A549 (cell line): ENCODE results near the gene OPRD1. TPM values are rescaled to one million over a fixed set of nuclear protein-coding genes. Genes with fewer than 3 reads are reported as not detected.

ENCODE experiments used
- ATAC-seq, 2 experiments: fragments of 200-7000 bp in 1 of 2; fragments of >200 bp in 1 of 2; cut with Nextera tagmentation in 1 of 2; cut with Tn5 transposase in 1 of 2; 3 replicates each; pipeline versions ENCODE4 v1.8.0 to v1.9.1; 2018 to 2020; ENCODE audit warnings: mild to moderate bottlenecking in 1 of 2, moderate library complexity in 1 of 2
- CTCF ChIA-PET: fragments of 300-600 bp; sonication (Branson Sonifier 250); formaldehyde crosslinking; extraction: SDS; loops from one replicate; lab custom pipeline; 2021; ENCODE audit warnings: antibody characterized with exemption, inconsistent platforms; lab: Yijun Ruan, JAX
- POLR2A ChIA-PET: fragments of 350-600 bp; formaldehyde crosslinking; extraction: SDS; loops from one replicate; lab custom pipeline; 2021; ENCODE audit warnings: antibody characterized with exemption, inconsistent platforms; lab: Yijun Ruan, JAX
- DNase-seq, 2 experiments: peaks; one replicate each; pipeline versions ENCODE4 v3.0.0 to v3.0.0-alpha.2; 2011 to 2016; ENCODE audit warnings: low read depth in 1 of 2, low spot score in 1 of 2
- FAIRE-seq: peaks from 2 replicates; lab custom pipeline; 2011; peaks lifted over from hg19 to GRCh38; lab: Jason Lieb, UNC
- H3K27ac ChIP-seq, 2 experiments: fragments of >200 bp; sonication (Bioruptor Twin); formaldehyde crosslinking; 3 replicates each; pipeline ENCODE4 v1.5.1; 2016 to 2017
- H3K4me1 ChIP-seq: fragments of >200 bp; sonication (Bioruptor Twin); formaldehyde crosslinking; 3 replicates; pipeline ENCODE4 v1.6.1; 2016
- H3K4me2 ChIP-seq: fragments of >200 bp; sonication (Bioruptor Twin); formaldehyde crosslinking; 3 replicates; pipeline ENCODE4 v1.6.1; 2016
- H3K4me3 ChIP-seq: fragments of >200 bp; sonication (Bioruptor Twin); formaldehyde crosslinking; 3 replicates; pipeline ENCODE4 v1.5.1; 2016
- H3K9me3 ChIP-seq: fragments of >200 bp; sonication (Bioruptor Twin); formaldehyde crosslinking; 3 replicates; pipeline ENCODE4 v1.6.1; 2016
- BHLHE40 ChIP-seq: IDR thresholded peaks from 2 replicates; pipeline ENCODE4 v1.6.1; 2012; ENCODE audit warnings: low read depth, low read length, inconsistent platforms
- CEBPB ChIP-seq, 2 experiments: fragments of >200 bp in 1 of 2; sonication (Bioruptor Twin) in 1 of 2; formaldehyde crosslinking in 1 of 2; IDR thresholded peaks; 2 replicates each; pipeline ENCODE4 v1.6.1; 2012 to 2016
- EHMT2 ChIP-seq: fragments of 200-600 bp; sonication (generic); IDR thresholded peaks from 2 replicates; pipeline ENCODE4 v1.6.1; 2016; ENCODE audit warnings: antibody characterized with exemption, low read depth, mild to moderate bottlenecking, moderate library complexity
- EP300 ChIP-seq, 2 experiments: fragments of >200 bp; sonication (Bioruptor Twin); formaldehyde crosslinking; IDR thresholded peaks; 2 replicates in 1 of 2; 3 replicates in 1 of 2; pipeline ENCODE4 v1.6.1; 2016 to 2017
- FOSL2 ChIP-seq, 2 experiments: fragments of 450-650 bp in 1 of 2; fragments of >200 bp in 1 of 2; sonication (Bioruptor Twin) in 1 of 2; formaldehyde crosslinking; IDR thresholded peaks; 2 replicates each; pipeline versions ENCODE4 v1.5.0 to v1.6.1; 2016 to 2020; ENCODE audit warnings: mild to moderate bottlenecking in 1 of 2, moderate library complexity in 1 of 2
- FOXS1 ChIP-seq: fragments of 250-450 bp; sonication (Bioruptor Pico); IDR thresholded peaks from 2 replicates; pipeline ENCODE4 v1.5.0; 2020; ENCODE audit warnings: mild to moderate bottlenecking, moderate library complexity
- HOXB13 ChIP-seq: fragments of 250-450 bp; sonication (Bioruptor Pico); IDR thresholded peaks from 2 replicates; pipeline ENCODE4 v1.5.0; 2020; ENCODE audit warnings: low read depth, mild to moderate bottlenecking, moderate library complexity
- JUN ChIP-seq, 2 experiments: fragments of >200 bp; sonication (Bioruptor Twin); formaldehyde crosslinking; IDR thresholded peaks; 2 replicates in 1 of 2; 3 replicates in 1 of 2; pipeline ENCODE4 v1.6.1; 2016 to 2017
- KDM5A ChIP-seq: fragments of 200-600 bp; sonication (generic); IDR thresholded peaks from 2 replicates; pipeline ENCODE4 v1.6.1; 2016; ENCODE audit warnings: antibody characterized with exemption, mild to moderate bottlenecking
- NR3C1 ChIP-seq: fragments of >200 bp; sonication (Bioruptor Twin); formaldehyde crosslinking; IDR thresholded peaks from 3 replicates; pipeline ENCODE4 v1.6.1; 2017
- PBX3 ChIP-seq: IDR thresholded peaks from 2 replicates; pipeline ENCODE4 v1.6.1; 2012
- PHF8 ChIP-seq: fragments of 200-600 bp; sonication (generic); IDR thresholded peaks from 2 replicates; pipeline ENCODE4 v1.6.1; 2016; ENCODE audit warnings: low read depth, mild to moderate bottlenecking, antibody characterized with exemption, moderate library complexity, borderline replicate concordance
- POLR2AphosphoS2 ChIP-seq: conservative IDR thresholded peaks from 2 replicates; pipeline ENCODE4 v1.6.1; 2012; ENCODE audit warnings: low read length, improper control_type of control experiment, inconsistent platforms
- RAD21 ChIP-seq, 2 experiments: fragments of >200 bp in 1 of 2; sonication (Bioruptor Twin) in 1 of 2; formaldehyde crosslinking in 1 of 2; IDR thresholded peaks in 1 of 2; conservative IDR thresholded peaks in 1 of 2; 2 replicates in 1 of 2; 3 replicates in 1 of 2; pipeline ENCODE4 v1.6.1; 2012 to 2018; ENCODE audit warnings: inconsistent platforms in 1 of 2
- RARB ChIP-seq: fragments of 250-450 bp; sonication (Bioruptor Pico); IDR thresholded peaks from 2 replicates; pipeline ENCODE4 v1.8.0; 2021; ENCODE audit warnings: mild to moderate bottlenecking, moderate library complexity
- REST ChIP-seq: fragments of 200-600 bp; sonication (generic); IDR thresholded peaks from 2 replicates; pipeline ENCODE4 v1.6.1; 2016; ENCODE audit warnings: antibody characterized with exemption, mild to moderate bottlenecking, moderate library complexity
- RFX5 ChIP-seq: fragments of 450-650 bp; IDR thresholded peaks from 2 replicates; pipeline ENCODE4 v1.7.1; 2014; ENCODE audit warnings: antibody characterized with exemption, mild to moderate bottlenecking, moderate library complexity
- RNF2 ChIP-seq: fragments of 200-600 bp; sonication (generic); IDR thresholded peaks from 2 replicates; pipeline ENCODE4 v1.6.1; 2016; ENCODE audit warnings: low read depth, mild to moderate bottlenecking, antibody characterized with exemption, moderate library complexity, borderline replicate concordance
- TFCP2L1 ChIP-seq: fragments of 250-450 bp; sonication (Bioruptor Pico); IDR thresholded peaks from 2 replicates; pipeline ENCODE4 v1.5.0; 2021; ENCODE audit warnings: mild to moderate bottlenecking
- TP53 ChIP-seq: fragments of 250-450 bp; sonication (Bioruptor Pico); IDR thresholded peaks from 2 replicates; pipeline ENCODE4 v1.5.0; 2021; ENCODE audit warnings: mild to moderate bottlenecking, moderate library complexity
- ZSCAN20 ChIP-seq: fragments of 250-450 bp; sonication (Bioruptor Pico); IDR thresholded peaks from 2 replicates; pipeline ENCODE4 v1.8.0; 2022; ENCODE audit warnings: mild to moderate bottlenecking, moderate library complexity
- whole genome bisulfite sequencing: methylation state at CpG from one replicate; pipeline ENCODE4 v1.1.6; 2017; ENCODE audit errors: missing lambda C conversion rate; 5-methylcytosine and 5-hydroxymethylcytosine counted together
- polyA plus RNA-seq, 4 experiments: library from polyadenylated mRNA; depleted of rRNA in 3 of 4; stranded (reverse); fragments of >200 nt; fragmentation: RNase III in 1 of 4; extraction: RNeasy Plus Mini Kit Qiagen cat#74134 plus additional on column Dnase treatment in 1 of 4; gene quantifications; 2 replicates in 3 of 4; 3 replicates in 1 of 4; pipeline ENCODE4 v1.2.3, GENCODE V29; 2011 to 2017

The OPRD1 gene
- polyA plus RNA-seq, 2 of the 4 experiments (the other 2 are of a cell fraction) = not detected

- no peak overlapping the region for H3K27ac ChIP-seq
- 70% methylated on average over 6 of the region's 7 CpGs for WGBS
- DNase-seq (no peak), ATAC-seq (0 out of 6 replicates have a peak, but pooled peaks of 1 of the 2 experiments have one; percentile 30), FAIRE-seq (no peak)
- no peak overlapping the region for H3K4me2 ChIP-seq
- no peak for TF ChIP-seq NR3C1
- TF ChIP-seq CEBPB (IDR thresholded peaks at IDR 0.05) = no peak
- no peak for TF ChIP-seq JUN (IDR thresholded peaks at IDR 0.05)
- no peak for TF ChIP-seq RNF2
- TF ChIP-seq ZSCAN20 = no peak
- no peak for TF ChIP-seq RFX5
- no peak for TF ChIP-seq KDM5A
- no peak for TF ChIP-seq TP53 (CRISPR knock-in tag)
- no peak for TF ChIP-seq PBX3
- TF ChIP-seq FOXS1 (CRISPR knock-in tag) = no peak
- TF ChIP-seq EHMT2 = no peak
- no peak for TF ChIP-seq TFCP2L1 (CRISPR knock-in tag)
- no peak for TF ChIP-seq FOSL2 (IDR thresholded peaks at IDR 0.05)
- TF ChIP-seq FOSL2 (CRISPR knock-in tag; IDR thresholded peaks at IDR 0.05) = no peak
- no peak for TF ChIP-seq REST
- no peak for TF ChIP-seq PHF8
- CTCF ChIA-PET = no interaction called here
- POLR2A ChIA-PET = no interaction called here
- H3K4me1 ChIP-seq = no peaks in the 10 kb centered on the region
- no peak overlapping the region for H3K4me3 ChIP-seq
- H3K9me3 ChIP-seq = no peaks in the 10 kb centered on the region
Measured at GRCh38 chr1:28833381-28833780, 21.4 kb downstream of the OPRD1 start.

- CTCF ChIA-PET = interaction anchor here (0.6 to 1.3 kb wide), 2 partner anchors 47 to 199 kb away, joined by 3 read pairs; no protein-coding TSS in a partner anchor
- H3K27ac ChIP-seq = no peak overlapping the region
- H3K4me3 ChIP-seq = no peak overlapping the region
- no peak for ATAC-seq
- no peak overlapping the region for H3K4me2 ChIP-seq
- H3K4me1 ChIP-seq = peaks cover 3% of the 10 kb centered on the region; the same call in 1 of the 3 replicates
- WGBS = 43% methylated on average over 4 of the region's 4 CpGs
- TF ChIP-seq TP53 (CRISPR knock-in tag) (no peak), RAD21 (conservative IDR thresholded peaks at IDR 0.05 in 1 of 2, IDR thresholded peaks at IDR 0.05 in 1 of 2) (no peak), POLR2AphosphoS2 (no peak), BHLHE40 (no peak), EP300 (IDR thresholded peaks at IDR 0.05) (no peak), CEBPB (IDR thresholded peaks at IDR 0.05) (no peak), HOXB13 (CRISPR knock-in tag) (no peak), JUN (IDR thresholded peaks at IDR 0.05) (no peak), RARB (CRISPR knock-in tag) (no peak)
- no peak for FAIRE-seq
- POLR2A ChIA-PET = no interaction called here
- DNase-seq = no peak
- no peaks in the 10 kb centered on the region for H3K9me3 ChIP-seq
Measured at GRCh38 chr1:28835237-28835650, 23.3 kb downstream of the OPRD1 start.
